Endothelial cell of umbilical vein (primary cell): Measurements from ENCODE around the gene TLE3. TPM values are rescaled to one million over a fixed set of nuclear protein-coding genes. Genes with fewer than 3 reads are reported as not detected.

ENCODE experiments used
- BruUV-seq: library from RNA; stranded (reverse); fragments of 400-500 nt; replicated peaks from 2 replicates; lab custom pipeline; 2021; lab: Mats Ljungman, UMichigan
- CTCF ChIA-PET: fragments of 300-600, 350-600 bp; sonication (Branson Sonifier 250); formaldehyde crosslinking; loops from one replicate; lab custom pipeline; 2021; ENCODE audit warnings: antibody characterized with exemption, inconsistent platforms; lab: Charles Lee
- POLR2A ChIA-PET: fragments of 300-600, 350-600 bp; sonication (Branson Sonifier 250); formaldehyde crosslinking; loops from one replicate; lab custom pipeline; 2021; ENCODE audit warnings: antibody characterized with exemption, inconsistent platforms; lab: Charles Lee
- DNase-seq: peaks from one replicate; pipeline ENCODE4 v3.0.0-alpha.2; 2011; ENCODE audit warnings: low read depth, low spot score
- FAIRE-seq: peaks from 2 replicates; lab custom pipeline; 2011; peaks lifted over from hg19 to GRCh38; lab: Jason Lieb, UNC
- H2AFZ ChIP-seq: 2 replicates; pipeline ENCODE4 v1.6.0; 2012; ENCODE audit warnings: low read depth, low read length, control low read depth, inconsistent platforms
- H3K27ac ChIP-seq: 2 replicates; pipeline ENCODE4 v1.5.1; 2011; ENCODE audit warnings: low read depth, mild to moderate bottlenecking, control low read depth, low read length, moderate library complexity; ENCODE audit not compliant: insufficient read depth
- H3K27me3 ChIP-seq, 2 experiments: 2 replicates each; pipeline versions ENCODE4 v1.6.0 to v1.6.1; 2011; ENCODE audit warnings: low read length in 2 of 2, mixed read lengths in 1 of 2; ENCODE audit not compliant: control insufficient read depth in 2 of 2, insufficient read depth in 2 of 2
- H3K36me3 ChIP-seq, 2 experiments: 2 replicates in 1 of 2; 3 replicates in 1 of 2; pipeline ENCODE4 v1.5.1; 2011; ENCODE audit warnings: low read length in 2 of 2, mild to moderate bottlenecking in 1 of 2, moderate library complexity in 1 of 2; ENCODE audit not compliant: control insufficient read depth in 2 of 2, insufficient read depth in 2 of 2; ENCODE audit errors: extremely low read depth in 1 of 2
- H3K4me1 ChIP-seq: 3 replicates; pipeline ENCODE4 v1.5.1; 2011; ENCODE audit warnings: mild to moderate bottlenecking, low read length; ENCODE audit not compliant: control insufficient read depth, insufficient read depth; ENCODE audit errors: extremely low read depth
- H3K4me2 ChIP-seq: 2 replicates; pipeline ENCODE4 v1.6.1; 2011; ENCODE audit warnings: low read length, control low read depth, mixed read lengths; ENCODE audit not compliant: insufficient read depth
- H3K4me3 ChIP-seq, 3 experiments: fragments of 200-600 bp in 1 of 3; sonication (generic), shearing (Covaris generic) in 1 of 3; replicated peaks in 1 of 3; 2 replicates each; pipeline ENCODE4 v1.5.1; 2011 to 2016; ENCODE audit warnings: control low read depth in 3 of 3, low read length in 3 of 3, mild to moderate bottlenecking in 2 of 3, inconsistent platforms in 1 of 3, low read depth in 1 of 3, moderate library complexity in 1 of 3; ENCODE audit not compliant: insufficient read depth in 1 of 3
- H3K79me2 ChIP-seq: 2 replicates; pipeline ENCODE4 v1.6.0; 2012; ENCODE audit warnings: low read length, inconsistent platforms; ENCODE audit not compliant: control insufficient read depth, insufficient read depth
- H3K9ac ChIP-seq: replicated peaks from 2 replicates; pipeline ENCODE3; 2011; ENCODE audit warnings: low read length, control low read depth; ENCODE audit not compliant: insufficient read depth; ENCODE audit errors: extremely low read depth
- H3K9me1 ChIP-seq: replicated peaks from 3 replicates; pipeline ENCODE4 v1.6.0; 2011; ENCODE audit warnings: mild to moderate bottlenecking, low read length; ENCODE audit not compliant: control insufficient read depth, insufficient read depth; ENCODE audit errors: extremely low read depth
- H3K9me3 ChIP-seq: replicated peaks from 2 replicates; pipeline ENCODE4 v1.5.1; 2012; ENCODE audit warnings: low read length, inconsistent platforms; ENCODE audit not compliant: control insufficient read depth, insufficient read depth
- H4K20me1 ChIP-seq: replicated peaks from 2 replicates; pipeline ENCODE3; 2011; ENCODE audit warnings: mild to moderate bottlenecking, low read length; ENCODE audit not compliant: control insufficient read depth, insufficient read depth; ENCODE audit errors: extremely low read depth
- EZH2 ChIP-seq: IDR thresholded peaks from 2 replicates; pipeline ENCODE4 v1.6.1; 2012; ENCODE audit warnings: borderline replicate concordance, low read depth, mild to moderate bottlenecking, moderate library complexity, low read length, inconsistent platforms; ENCODE audit not compliant: severe bottlenecking
- FOS ChIP-seq: IDR thresholded peaks from 2 replicates; pipeline ENCODE4 v1.6.1; 2011; ENCODE audit warnings: mild to moderate bottlenecking, low read length, moderate library complexity, borderline replicate concordance; ENCODE audit not compliant: insufficient read depth
- GATA2 ChIP-seq: IDR thresholded peaks from 2 replicates; pipeline ENCODE4 v1.7.0; 2011; ENCODE audit warnings: low read depth, mild to moderate bottlenecking, moderate library complexity, mixed read lengths, low read length; ENCODE audit not compliant: insufficient read length, insufficient read depth
- JUN ChIP-seq: IDR thresholded peaks from 2 replicates; pipeline ENCODE4 v1.6.1; 2011; ENCODE audit warnings: borderline replicate concordance, low read depth; ENCODE audit not compliant: insufficient read length, insufficient read depth
- MYC ChIP-seq: IDR thresholded peaks from one replicate; pipeline ENCODE4 v1.6.1; 2011; ENCODE audit warnings: mild to moderate bottlenecking, low read depth, low read length
- POLR2A ChIP-seq: IDR thresholded peaks from 2 replicates; pipeline ENCODE4 v1.6.1; 2012; ENCODE audit warnings: low read depth, mild to moderate bottlenecking, control low read depth, low read length
- POLR2AphosphoS5 ChIP-seq: IDR thresholded peaks from 2 replicates; pipeline ENCODE4 v1.6.1; 2012; ENCODE audit warnings: low read depth, mild to moderate bottlenecking, control low read depth, low read length, moderate library complexity; ENCODE audit not compliant: insufficient read depth
- dilution Hi-C: fragments of 300-500 bp; cut with MboI; formaldehyde crosslinking; loops from one replicate; pipeline ENCODE4 v1.15.0; 2019; ENCODE audit warnings: low sequenced_read_pairs; ENCODE audit not compliant: extremely low pct_ligation_motif_present
- intact Hi-C: fragments of 100-400 bp; cut with micrococcal nuclease; formaldehyde crosslinking; loops from one replicate; pipeline ENCODE4 v1.10.0; 2022
- polyA plus RNA-seq, 4 experiments: library from polyadenylated mRNA; depleted of rRNA in 3 of 4; stranded (reverse) in 3 of 4; unstranded in 1 of 4; fragments of >200 nt; gene quantifications; 2 replicates each; pipeline versions ENCODE4 v1.2.1 to v1.2.3, GENCODE V29; 2011 to 2012; ENCODE audit warnings: missing spikeins in 1 of 4
- total RNA-seq: library from RNA; stranded (reverse); gene quantifications from 2 replicates; pipeline ENCODE4 v1.2.3, GENCODE V29; 2021
- TF ChIP-seq, protein P1 (sequence below), 2 donors: IDR thresholded peaks; 1 replicate in 1 of 2; 2 replicates in 1 of 2; pipeline ENCODE4 v1.5.1; 2011; ENCODE audit warnings: low read length in 2 of 2, mild to moderate bottlenecking in 2 of 2, moderate library complexity in 2 of 2, control low read depth in 1 of 2, inconsistent platforms in 1 of 2, low read depth in 1 of 2; ENCODE audit not compliant: insufficient read depth in 1 of 2; ENCODE audit errors: extremely low read depth in 1 of 2
- TF ChIP-seq, protein P2 (sequence below): IDR thresholded peaks from 2 replicates; pipeline ENCODE4 v1.6.1; 2011; ENCODE audit not compliant: insufficient read depth, insufficient read length

The TLE3 gene
- total and polyA plus RNA-seq, 2 donors (not counting 3 experiments of a cell fraction or from before 2014, with no cell fraction given), result 40.5 to 56.9 TPM

DNA sequence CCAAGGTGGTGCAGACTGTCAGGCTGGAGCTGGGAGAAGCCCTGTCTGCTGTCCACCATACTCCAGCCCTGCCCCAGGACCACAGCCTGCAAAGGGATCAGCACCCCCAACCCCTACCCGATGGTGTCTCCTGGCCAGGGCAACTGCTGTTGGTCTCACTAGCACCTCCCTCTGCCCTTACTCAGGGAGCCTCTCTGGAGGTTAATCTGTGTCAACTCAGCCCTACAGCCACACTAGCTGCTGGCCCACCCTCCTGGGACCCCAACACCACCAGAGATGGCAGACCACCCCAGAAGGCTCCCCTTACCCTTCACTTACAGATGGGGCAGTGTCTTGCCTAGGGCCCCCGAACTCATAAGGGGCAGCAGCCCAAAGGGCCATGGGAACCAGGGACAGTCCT, 65.2 kb downstream of the TLE3 start:
- intact Hi-C loops, result no loop called here
- CTCF ChIA-PET, result no interaction called here
- no TSS peak for BruUV-seq

DNA sequence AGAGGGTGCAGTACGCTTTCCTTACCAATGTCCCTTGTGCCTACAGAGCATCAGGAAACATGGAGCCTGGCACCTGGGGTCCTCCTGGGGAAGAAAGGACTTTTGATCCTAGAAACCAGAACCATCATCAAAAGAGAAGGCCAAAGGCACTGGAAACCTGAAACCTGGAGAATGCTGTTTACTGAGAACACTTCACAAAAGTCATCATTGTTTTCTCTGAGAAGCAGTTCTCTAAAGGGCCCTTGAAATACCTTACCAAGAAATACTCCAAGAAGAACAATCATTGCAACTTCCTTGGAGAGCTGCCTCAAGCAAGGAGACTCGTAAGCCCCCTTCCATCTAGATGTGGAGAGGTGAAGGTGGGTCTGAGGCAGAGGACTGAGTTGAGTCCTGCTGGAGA, 66.0 kb downstream of the TLE3 start:
- Histone ChIP-seq H4K20me1 (no peaks in the 10 kb centered on the region), H3K9ac (no peak overlapping the region), H3K4me1 (no peaks in the 10 kb centered on the region), H3K27ac (no peak overlapping the region), H3K36me3 (no peaks in the 10 kb centered on the region), H3K4me2 (no peak overlapping the region), H2AFZ (no peak overlapping the region), H3K27me3 (peaks cover 11 to 13% of the 10 kb centered on the region in 2 experiments), H3K79me2 (no peaks in the 10 kb centered on the region), H3K4me3 (no peak overlapping the region), H3K9me3 (no peaks in the 10 kb centered on the region), H3K9me1 (no peaks in the 10 kb centered on the region)
- DNase-seq, result no peak
- no TSS peak for BruUV-seq
- no peak for FAIRE-seq
- CTCF ChIA-PET, result no interaction called here
- dilution Hi-C loops, result no loop called here
- POLR2A ChIA-PET, result no interaction called here
- intact Hi-C loops, result no loop called here
- TF ChIP-seq JUN (no peak), POLR2A (no peak), EZH2 (no peak), GATA2 (no peak), FOS (no peak), POLR2AphosphoS5 (no peak), MYC (no peak)
- TF ChIP-seq, protein P1, sequence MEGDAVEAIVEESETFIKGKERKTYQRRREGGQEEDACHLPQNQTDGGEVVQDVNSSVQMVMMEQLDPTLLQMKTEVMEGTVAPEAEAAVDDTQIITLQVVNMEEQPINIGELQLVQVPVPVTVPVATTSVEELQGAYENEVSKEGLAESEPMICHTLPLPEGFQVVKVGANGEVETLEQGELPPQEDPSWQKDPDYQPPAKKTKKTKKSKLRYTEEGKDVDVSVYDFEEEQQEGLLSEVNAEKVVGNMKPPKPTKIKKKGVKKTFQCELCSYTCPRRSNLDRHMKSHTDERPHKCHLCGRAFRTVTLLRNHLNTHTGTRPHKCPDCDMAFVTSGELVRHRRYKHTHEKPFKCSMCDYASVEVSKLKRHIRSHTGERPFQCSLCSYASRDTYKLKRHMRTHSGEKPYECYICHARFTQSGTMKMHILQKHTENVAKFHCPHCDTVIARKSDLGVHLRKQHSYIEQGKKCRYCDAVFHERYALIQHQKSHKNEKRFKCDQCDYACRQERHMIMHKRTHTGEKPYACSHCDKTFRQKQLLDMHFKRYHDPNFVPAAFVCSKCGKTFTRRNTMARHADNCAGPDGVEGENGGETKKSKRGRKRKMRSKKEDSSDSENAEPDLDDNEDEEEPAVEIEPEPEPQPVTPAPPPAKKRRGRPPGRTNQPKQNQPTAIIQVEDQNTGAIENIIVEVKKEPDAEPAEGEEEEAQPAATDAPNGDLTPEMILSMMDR (IDR thresholded peaks at IDR 0.05; ENCODE audit: extremely low read depth in 1 of 2, insufficient read depth in 1 of 2, low read depth in 1 of 2, low read length in 2 of 2), result no peak
- TF ChIP-seq, protein P2, sequence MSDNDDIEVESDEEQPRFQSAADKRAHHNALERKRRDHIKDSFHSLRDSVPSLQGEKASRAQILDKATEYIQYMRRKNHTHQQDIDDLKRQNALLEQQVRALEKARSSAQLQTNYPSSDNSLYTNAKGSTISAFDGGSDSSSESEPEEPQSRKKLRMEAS, result no peak

More for the DNA sequence above, 65.2 kb downstream of the TLE3 start:
- TF ChIP-seq GATA2 (no peak), EZH2 (peak; percentile 5)
- Histone ChIP-seq H3K36me3 (no peaks in the 10 kb centered on the region), H3K27ac (no peak overlapping the region), H3K4me2 (no peak overlapping the region), H3K79me2 (no peaks in the 10 kb centered on the region), H4K20me1 (no peaks in the 10 kb centered on the region), H3K27me3 (peaks cover 11 to 13% of the 10 kb centered on the region in 2 experiments), H3K4me3 (no peak overlapping the region), H3K9ac (no peak overlapping the region), H3K4me1 (no peaks in the 10 kb centered on the region), H2AFZ (no peak overlapping the region), H3K9me1 (no peaks in the 10 kb centered on the region), H3K9me3 (no peaks in the 10 kb centered on the region)
- no peak for DNase-seq
- dilution Hi-C loops, result no loop called here
- no peak for FAIRE-seq
- POLR2A ChIA-PET, result no interaction called here
